ENCODE results near the gene CYP24A1. TPM values are rescaled to one million over a fixed set of nuclear protein-coding genes. Genes with fewer than 3 reads are reported as not detected.
A peak's percentile ranks its signal among the peaks of the same experiment; 100 is the strongest.

The CYP24A1 gene
- polyA plus RNA-seq, 1 donor (not counting 4 experiments of a cell fraction or from before 2014, with no cell fraction given), result 18.2 TPM

GRCh38 chr20:54148947-54149764 lies 24.6 kb downstream of the CYP24A1 start:
- H3K4me3 ChIP-seq (ENCODE audit: control insufficient read depth in 2 of 3, extremely low read depth in 1 of 3, insufficient read depth in 2 of 3, low read depth in 1 of 3, low read length in 3 of 3), result no peak overlapping the region
- H3K4me2 ChIP-seq (ENCODE audit: control insufficient read depth, extremely low read depth, insufficient read depth, low read depth, low read length), result no peak overlapping the region
- TF ChIP-seq CTCF (optimal IDR thresholded peaks at IDR 0.05 in 1 of 3, IDR thresholded peaks at IDR 0.05 in 1 of 3, conservative IDR thresholded peaks at IDR 0.05 in 1 of 3; ENCODE audit: extremely low read depth in 1 of 3, insufficient read depth in 2 of 3, low read length in 3 of 3) (no peak), EZH2 (IDR thresholded peaks at IDR 0.05; ENCODE audit: low read length) (no peak)
- no peaks in the 10 kb centered on the region for H4K20me1 ChIP-seq (ENCODE audit: control insufficient read depth, extremely low read depth, insufficient read depth, low read length)
- no peaks in the 10 kb centered on the region for H3K27me3 ChIP-seq (ENCODE audit: control insufficient read depth, extremely low read depth, insufficient read depth, low read length)
- no peak for FAIRE-seq
- no peaks in the 10 kb centered on the region for H3K79me2 ChIP-seq (ENCODE audit: control insufficient read depth, insufficient read depth, low read length)
- no peak for DNase-seq (ENCODE audit: low read depth, low spot score)
- H3K9me1 ChIP-seq (ENCODE audit: control insufficient read depth, extremely low read depth, insufficient read depth, low read length), result no peaks in the 10 kb centered on the region
- no peaks in the 10 kb centered on the region for H3K9me3 ChIP-seq (ENCODE audit: control insufficient read depth, low read depth, low read length)
- H2AFZ ChIP-seq (ENCODE audit: control insufficient read depth, low read length), result peak overlapping the region; percentile 66
- dilution Hi-C loops (cut with MboI; ENCODE audit: extremely low pct_ligation_motif_present, low sequenced_read_pairs), result no loop called here
- no peak overlapping the region for H3K9ac ChIP-seq (ENCODE audit: control insufficient read depth, extremely low read depth, insufficient read depth, low read length)
- H3K4me1 ChIP-seq (ENCODE audit: control insufficient read depth, extremely low read depth, insufficient read depth, low read length), result peaks cover 15% of the 10 kb centered on the region
- no peak overlapping the region for H3K27ac ChIP-seq (ENCODE audit: control insufficient read depth, insufficient read depth, low read length)
- no peaks in the 10 kb centered on the region for H3K36me3 ChIP-seq (ENCODE audit: control insufficient read depth in 2 of 2, extremely low read depth in 1 of 2, insufficient read depth in 2 of 2, low read length in 2 of 2)

- H4K20me1 ChIP-seq (ENCODE audit: control insufficient read depth, extremely low read depth, insufficient read depth, low read length), result no peaks in the 10 kb centered on the region
Observed at GRCh38 chr20:54146672-54147071, 27.1 kb downstream of the CYP24A1 start.

More at GRCh38 chr20:54146672-54147071, 27.1 kb downstream of the CYP24A1 start:
- DNase-seq (ENCODE audit: low read depth, low spot score) (no peak), FAIRE-seq (peak; percentile 55)
- Histone ChIP-seq H3K9me3 (ENCODE audit: control insufficient read depth, low read depth, low read length) (no peaks in the 10 kb centered on the region), H3K79me2 (ENCODE audit: control insufficient read depth, insufficient read depth, low read length) (no peaks in the 10 kb centered on the region), H3K4me3 (ENCODE audit: control insufficient read depth in 2 of 3, extremely low read depth in 1 of 3, insufficient read depth in 2 of 3, low read depth in 1 of 3, low read length in 3 of 3) (no peak overlapping the region), H3K36me3 (ENCODE audit: control insufficient read depth in 2 of 2, extremely low read depth in 1 of 2, insufficient read depth in 2 of 2, low read length in 2 of 2) (no peaks in the 10 kb centered on the region), H3K9ac (ENCODE audit: control insufficient read depth, extremely low read depth, insufficient read depth, low read length) (no peak overlapping the region), H3K4me2 (ENCODE audit: control insufficient read depth, extremely low read depth, insufficient read depth, low read depth, low read length) (no peak overlapping the region), H3K27ac (ENCODE audit: control insufficient read depth, insufficient read depth, low read length) (no peak overlapping the region), H2AFZ (ENCODE audit: control insufficient read depth, low read length) (no peak overlapping the region), H3K9me1 (ENCODE audit: control insufficient read depth, extremely low read depth, insufficient read depth, low read length) (no peaks in the 10 kb centered on the region), H3K4me1 (ENCODE audit: control insufficient read depth, extremely low read depth, insufficient read depth, low read length) (peaks cover 4% of the 10 kb centered on the region), H3K27me3 (ENCODE audit: control insufficient read depth, extremely low read depth, insufficient read depth, low read length) (no peaks in the 10 kb centered on the region)
- dilution Hi-C loops (cut with MboI; ENCODE audit: extremely low pct_ligation_motif_present, low sequenced_read_pairs), result no loop called here
- no peak for TF ChIP-seq CTCF (optimal IDR thresholded peaks at IDR 0.05 in 1 of 3, IDR thresholded peaks at IDR 0.05 in 1 of 3, conservative IDR thresholded peaks at IDR 0.05 in 1 of 3; ENCODE audit: extremely low read depth in 1 of 3, insufficient read depth in 2 of 3, low read length in 3 of 3)
- TF ChIP-seq EZH2 (IDR thresholded peaks at IDR 0.05; ENCODE audit: low read length), result no peak
